OCI-LY1 (cell line): ENCODE results near the gene TMEM242.

ENCODE experiments used
- H2AFZ ChIP-seq: fragments of 200-600 bp; sonication (generic), shearing (Covaris generic); 2 replicates; pipeline ENCODE4 v1.6.0; 2014; ENCODE audit warnings: antibody characterized with exemption, mild to moderate bottlenecking, low read length
- H3F3A ChIP-seq: fragments of 200-600 bp; sonication (generic), shearing (Covaris generic); 2 replicates; pipeline ENCODE4 v1.6.0; 2014; ENCODE audit warnings: mild to moderate bottlenecking, antibody characterized with exemption, low read length, moderate library complexity; ENCODE audit not compliant: insufficient read depth
- H3K27ac ChIP-seq: fragments of 200-600 bp; sonication (generic); 2 replicates; pipeline ENCODE4 v1.5.1; 2014; ENCODE audit warnings: low read length, mixed run types, mild to moderate bottlenecking, low read depth; ENCODE audit not compliant: poor library complexity, severe bottlenecking
- H3K27me3 ChIP-seq: fragments of 200-600 bp; sonication (generic); 2 replicates; pipeline ENCODE4 v1.6.0; 2014; ENCODE audit warnings: antibody characterized with exemption, mild to moderate bottlenecking, low read length, moderate library complexity; ENCODE audit not compliant: insufficient read depth
- H3K36me3 ChIP-seq: fragments of 200-600 bp; sonication (generic); 2 replicates; pipeline ENCODE4 v1.6.1; 2014; ENCODE audit warnings: mild to moderate bottlenecking, antibody characterized with exemption, low read length, moderate library complexity, mixed read lengths; ENCODE audit not compliant: insufficient read depth
- H3K4me1 ChIP-seq: fragments of 200-600 bp; sonication (generic); 2 replicates; pipeline ENCODE4 v1.5.1; 2014; ENCODE audit warnings: mild to moderate bottlenecking, low read length, moderate library complexity; ENCODE audit not compliant: insufficient read depth, severe bottlenecking
- H3K4me2 ChIP-seq: fragments of 200-600 bp; sonication (generic), shearing (Covaris generic); 2 replicates; pipeline ENCODE4 v1.6.1; 2014; ENCODE audit warnings: low read length
- H3K4me3 ChIP-seq: fragments of 200-600 bp; sonication (generic); 2 replicates; pipeline ENCODE4 v1.5.1; 2014; ENCODE audit warnings: low read length, low read depth, mild to moderate bottlenecking, mixed read lengths; ENCODE audit not compliant: poor library complexity, severe bottlenecking
- H3K79me2 ChIP-seq: fragments of 200-600 bp; shearing (Covaris generic); 2 replicates; pipeline ENCODE4 v1.6.1; 2016; ENCODE audit warnings: mixed run types, low read length, mixed read lengths; ENCODE audit not compliant: insufficient read depth
- H3K9ac ChIP-seq: fragments of 200-600 bp; sonication (generic), shearing (Covaris generic); 2 replicates; pipeline ENCODE4 v1.6.1; 2014; ENCODE audit warnings: mild to moderate bottlenecking, low read length, mixed read lengths
- H3K9me2 ChIP-seq: fragments of 200-600 bp; sonication (generic), shearing (Covaris generic); 2 replicates; pipeline ENCODE4 v1.6.1; 2014; ENCODE audit warnings: low read depth, mild to moderate bottlenecking, low read length, mixed read lengths
- H3K9me3 ChIP-seq: fragments of 200-600 bp; shearing (Covaris generic); 2 replicates; pipeline ENCODE4 v1.6.1; 2014; ENCODE audit warnings: low read length, mixed read lengths
- H4K20me1 ChIP-seq: fragments of 200-600 bp; sonication (generic), shearing (Covaris generic); 2 replicates; pipeline ENCODE4 v1.6.0; 2016; ENCODE audit warnings: mild to moderate bottlenecking, low read length; ENCODE audit not compliant: insufficient read depth
- CTCF ChIP-seq: fragments of 200-600 bp; sonication (generic), shearing (Covaris generic); IDR thresholded peaks from 2 replicates; pipeline ENCODE4 v1.5.1; 2017; ENCODE audit warnings: mild to moderate bottlenecking, antibody characterized with exemption, low read length, moderate library complexity, mixed read lengths
- EZH2 ChIP-seq: fragments of 200-600 bp; sonication (generic), shearing (Covaris generic); IDR thresholded peaks from 2 replicates; pipeline ENCODE4 v1.8.0; 2017; ENCODE audit warnings: borderline replicate concordance, mixed run types, mild to moderate bottlenecking, antibody characterized with exemption, low read length, moderate library complexity, mixed read lengths

The TMEM242 gene

GRCh38 chr6:157322792-157323254, 496 bp downstream of the TMEM242 start:
- Histone ChIP-seq H3K4me1 (peaks cover 15% of the 10 kb centered on the region), H3K79me2 (no peaks in the 10 kb centered on the region), H3K4me3 (peak overlapping the region; percentile 73), H4K20me1 (no peaks in the 10 kb centered on the region), H3K27me3 (0 out of 2 replicates have a peak, but pooled peaks cover 4% of the 10 kb centered on the region), H3K9me3 (no peaks in the 10 kb centered on the region), H3K4me2 (peak overlapping the region; percentile 97), H3K9ac (peak overlapping the region; percentile 72), H3F3A (no peaks in the 10 kb centered on the region), H3K36me3 (peaks cover 6% of the 10 kb centered on the region; the same call in 1 of the 2 replicates), H2AFZ (no peak overlapping the region), H3K9me2 (no peaks in the 10 kb centered on the region), H3K27ac (no peak overlapping the region)
- TF ChIP-seq CTCF (no peak), EZH2 (no peak)

- Histone ChIP-seq H3K4me3 (no peak overlapping the region), H3F3A (no peaks in the 10 kb centered on the region), H3K27me3 (no peaks in the 10 kb centered on the region), H3K4me1 (peaks cover under 1% of the 10 kb centered on the region), H3K79me2 (no peaks in the 10 kb centered on the region), H4K20me1 (no peaks in the 10 kb centered on the region), H2AFZ (no peak overlapping the region), H3K27ac (no peak overlapping the region), H3K4me2 (no peak overlapping the region), H3K9me2 (no peaks in the 10 kb centered on the region), H3K9me3 (no peaks in the 10 kb centered on the region), H3K9ac (no peak overlapping the region), H3K36me3 (peaks cover 21% of the 10 kb centered on the region; the same call in 1 of the 2 replicates)
- TF ChIP-seq CTCF (no peak), EZH2 (no peak)
Observed at GRCh38 chr6:157316871-157317814, 6.2 kb downstream of the TMEM242 start.

GRCh38 chr6:157314705-157315321, 8.5 kb downstream of the TMEM242 start:
- H3K4me2 ChIP-seq, result no peak overlapping the region
- H3K9ac ChIP-seq, result no peak overlapping the region
- no peaks in the 10 kb centered on the region for H3K9me2 ChIP-seq
- no peaks in the 10 kb centered on the region for H3F3A ChIP-seq
- H3K4me1 ChIP-seq, result no peaks in the 10 kb centered on the region
- no peaks in the 10 kb centered on the region for H3K79me2 ChIP-seq
- H2AFZ ChIP-seq, result no peak overlapping the region
- TF ChIP-seq CTCF, result peak; percentile 96
- no peak for TF ChIP-seq EZH2
- no peaks in the 10 kb centered on the region for H3K9me3 ChIP-seq
- no peak overlapping the region for H3K27ac ChIP-seq
- H3K36me3 ChIP-seq, result peaks cover 15% of the 10 kb centered on the region; the same call in 1 of the 2 replicates
- H3K4me3 ChIP-seq, result no peak overlapping the region
- no peaks in the 10 kb centered on the region for H4K20me1 ChIP-seq
- H3K27me3 ChIP-seq, result no peaks in the 10 kb centered on the region
